ENCODE measurements around the gene KRT76. TPM values are rescaled to one million over a fixed set of nuclear protein-coding genes. Genes with fewer than 3 reads are reported as not detected.

Gene KRT76
- polyA plus RNA-seq, 1 of the 3 experiments (the other 2 are of a cell fraction) = not detected

DNA sequence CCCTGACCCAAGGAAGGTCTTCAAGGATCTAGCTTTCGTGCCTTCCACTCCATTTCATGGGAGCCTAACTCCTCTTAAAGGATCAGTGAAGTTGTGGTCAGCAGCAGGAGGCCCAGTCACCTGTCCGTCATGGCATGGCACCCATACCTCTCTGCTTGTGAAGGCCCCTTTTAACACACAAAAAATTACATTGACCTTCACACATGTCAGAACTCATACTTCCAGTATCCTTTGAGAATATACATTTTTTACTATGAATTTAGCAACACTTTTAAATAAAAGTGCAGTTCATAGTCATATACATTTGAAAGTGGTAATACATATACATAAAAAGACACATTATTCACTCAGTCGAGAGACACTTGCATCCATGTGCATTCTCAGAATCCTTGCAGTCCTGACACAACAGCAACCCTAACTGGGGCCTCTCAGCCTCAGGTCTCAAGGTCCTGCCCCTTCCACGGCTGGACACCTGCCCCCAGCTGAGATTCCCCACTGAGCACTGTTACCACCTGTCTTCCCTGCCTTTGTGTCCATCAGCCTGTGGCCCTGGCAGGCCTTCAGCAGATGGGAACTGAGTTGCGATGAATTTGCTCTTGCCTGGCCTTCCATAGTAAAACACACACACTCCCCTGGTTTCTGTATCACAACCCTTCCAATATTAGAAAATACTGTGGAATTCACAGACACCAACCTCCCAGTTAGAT is 22.5 kb upstream of the KRT76 start:
- Histone ChIP-seq H3K4me2 (no peak overlapping the region), H3K9me3 (no peaks in the 10 kb centered on the region), H3K79me2 (ENCODE audit: insufficient read depth) (no peaks in the 10 kb centered on the region), H3K4me1 (ENCODE audit: control insufficient read depth in 1 of 2, insufficient read depth in 2 of 2, low read depth in 1 of 2, low read length in 1 of 2) (no peaks in the 10 kb centered on the region), H3F3A (replicated peaks; ENCODE audit: insufficient read depth) (peaks cover 3% of the 10 kb centered on the region), H4K20me1 (ENCODE audit: insufficient read depth) (no peaks in the 10 kb centered on the region), H3K36me3 (replicated peaks in 1 of 2; ENCODE audit: control insufficient read depth in 1 of 2, insufficient read depth in 2 of 2, low read length in 1 of 2) (no peaks in the 10 kb centered on the region), H3K9me2 (no peaks in the 10 kb centered on the region), H3K27ac (ENCODE audit: low read depth in 2 of 2, low read length in 1 of 2) (no peak overlapping the region), H3K9ac (no peak overlapping the region), H2AFZ (ENCODE audit: low read depth) (no peak overlapping the region), H3K27me3 (ENCODE audit: insufficient read depth) (peaks cover 8% of the 10 kb centered on the region; the same call in 1 of the 2 replicates), H3K4me3 (ENCODE audit: low read depth in 2 of 2, low read length in 1 of 2) (no peak overlapping the region)
- POLR2A ChIA-PET = no interaction called here
- CTCF ChIA-PET = interaction anchor here (1.4 kb wide), 1 partner anchor 80 kb away, joined by 5 read pairs; no protein-coding TSS in a partner anchor
- TF ChIP-seq RXRA (IDR thresholded peaks at IDR 0.05; ENCODE audit: borderline replicate concordance, low read depth) (no peak), POLR2AphosphoS5 (IDR thresholded peaks at IDR 0.05; ENCODE audit: low read depth, low read length) (no peak), TEAD4 (IDR thresholded peaks at IDR 0.05; ENCODE audit: borderline replicate concordance, insufficient read depth) (no peak), ELF1 (IDR thresholded peaks at IDR 0.05) (no peak), NFIC (IDR thresholded peaks at IDR 0.05; ENCODE audit: borderline replicate concordance) (no peak), FOXM1 (IDR thresholded peaks at IDR 0.05; ENCODE audit: low read depth) (no peak), MEF2A (IDR thresholded peaks at IDR 0.05; ENCODE audit: borderline replicate concordance, low read depth) (no peak), FOXJ3 (CRISPR knock-in tag; IDR thresholded peaks at IDR 0.05) (no peak), TAF1 (IDR thresholded peaks at IDR 0.05; ENCODE audit: borderline replicate concordance, low read depth, low read length) (no peak), EZH2phosphoT487 (IDR thresholded peaks at IDR 0.05; ENCODE audit: borderline replicate concordance, low read depth) (no peak), FOSL2 (IDR thresholded peaks at IDR 0.05; ENCODE audit: borderline replicate concordance, low read depth) (no peak), SMC3 (IDR thresholded peaks at IDR 0.05; ENCODE audit: low read depth, low read length) (no peak), CHD2 (IDR thresholded peaks at IDR 0.05; ENCODE audit: low read length, partially characterized antibody) (no peak)
- TF ChIP-seq, protein P1, sequence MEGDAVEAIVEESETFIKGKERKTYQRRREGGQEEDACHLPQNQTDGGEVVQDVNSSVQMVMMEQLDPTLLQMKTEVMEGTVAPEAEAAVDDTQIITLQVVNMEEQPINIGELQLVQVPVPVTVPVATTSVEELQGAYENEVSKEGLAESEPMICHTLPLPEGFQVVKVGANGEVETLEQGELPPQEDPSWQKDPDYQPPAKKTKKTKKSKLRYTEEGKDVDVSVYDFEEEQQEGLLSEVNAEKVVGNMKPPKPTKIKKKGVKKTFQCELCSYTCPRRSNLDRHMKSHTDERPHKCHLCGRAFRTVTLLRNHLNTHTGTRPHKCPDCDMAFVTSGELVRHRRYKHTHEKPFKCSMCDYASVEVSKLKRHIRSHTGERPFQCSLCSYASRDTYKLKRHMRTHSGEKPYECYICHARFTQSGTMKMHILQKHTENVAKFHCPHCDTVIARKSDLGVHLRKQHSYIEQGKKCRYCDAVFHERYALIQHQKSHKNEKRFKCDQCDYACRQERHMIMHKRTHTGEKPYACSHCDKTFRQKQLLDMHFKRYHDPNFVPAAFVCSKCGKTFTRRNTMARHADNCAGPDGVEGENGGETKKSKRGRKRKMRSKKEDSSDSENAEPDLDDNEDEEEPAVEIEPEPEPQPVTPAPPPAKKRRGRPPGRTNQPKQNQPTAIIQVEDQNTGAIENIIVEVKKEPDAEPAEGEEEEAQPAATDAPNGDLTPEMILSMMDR (IDR thresholded peaks at IDR 0.05) = no peak
- TF ChIP-seq, protein P2, sequence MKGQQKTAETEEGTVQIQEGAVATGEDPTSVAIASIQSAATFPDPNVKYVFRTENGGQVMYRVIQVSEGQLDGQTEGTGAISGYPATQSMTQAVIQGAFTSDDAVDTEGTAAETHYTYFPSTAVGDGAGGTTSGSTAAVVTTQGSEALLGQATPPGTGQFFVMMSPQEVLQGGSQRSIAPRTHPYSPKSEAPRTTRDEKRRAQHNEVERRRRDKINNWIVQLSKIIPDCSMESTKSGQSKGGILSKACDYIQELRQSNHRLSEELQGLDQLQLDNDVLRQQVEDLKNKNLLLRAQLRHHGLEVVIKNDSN (IDR thresholded peaks at IDR 0.05; ENCODE audit: borderline replicate concordance, low read depth) = no peak
- TF ChIP-seq, protein P3, sequence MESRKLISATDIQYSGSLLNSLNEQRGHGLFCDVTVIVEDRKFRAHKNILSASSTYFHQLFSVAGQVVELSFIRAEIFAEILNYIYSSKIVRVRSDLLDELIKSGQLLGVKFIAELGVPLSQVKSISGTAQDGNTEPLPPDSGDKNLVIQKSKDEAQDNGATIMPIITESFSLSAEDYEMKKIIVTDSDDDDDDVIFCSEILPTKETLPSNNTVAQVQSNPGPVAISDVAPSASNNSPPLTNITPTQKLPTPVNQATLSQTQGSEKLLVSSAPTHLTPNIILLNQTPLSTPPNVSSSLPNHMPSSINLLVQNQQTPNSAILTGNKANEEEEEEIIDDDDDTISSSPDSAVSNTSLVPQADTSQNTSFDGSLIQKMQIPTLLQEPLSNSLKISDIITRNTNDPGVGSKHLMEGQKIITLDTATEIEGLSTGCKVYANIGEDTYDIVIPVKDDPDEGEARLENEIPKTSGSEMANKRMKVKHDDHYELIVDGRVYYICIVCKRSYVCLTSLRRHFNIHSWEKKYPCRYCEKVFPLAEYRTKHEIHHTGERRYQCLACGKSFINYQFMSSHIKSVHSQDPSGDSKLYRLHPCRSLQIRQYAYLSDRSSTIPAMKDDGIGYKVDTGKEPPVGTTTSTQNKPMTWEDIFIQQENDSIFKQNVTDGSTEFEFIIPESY (IDR thresholded peaks at IDR 0.05; ENCODE audit: borderline replicate concordance, low read depth) = no peak
- TF ChIP-seq, protein P4, sequence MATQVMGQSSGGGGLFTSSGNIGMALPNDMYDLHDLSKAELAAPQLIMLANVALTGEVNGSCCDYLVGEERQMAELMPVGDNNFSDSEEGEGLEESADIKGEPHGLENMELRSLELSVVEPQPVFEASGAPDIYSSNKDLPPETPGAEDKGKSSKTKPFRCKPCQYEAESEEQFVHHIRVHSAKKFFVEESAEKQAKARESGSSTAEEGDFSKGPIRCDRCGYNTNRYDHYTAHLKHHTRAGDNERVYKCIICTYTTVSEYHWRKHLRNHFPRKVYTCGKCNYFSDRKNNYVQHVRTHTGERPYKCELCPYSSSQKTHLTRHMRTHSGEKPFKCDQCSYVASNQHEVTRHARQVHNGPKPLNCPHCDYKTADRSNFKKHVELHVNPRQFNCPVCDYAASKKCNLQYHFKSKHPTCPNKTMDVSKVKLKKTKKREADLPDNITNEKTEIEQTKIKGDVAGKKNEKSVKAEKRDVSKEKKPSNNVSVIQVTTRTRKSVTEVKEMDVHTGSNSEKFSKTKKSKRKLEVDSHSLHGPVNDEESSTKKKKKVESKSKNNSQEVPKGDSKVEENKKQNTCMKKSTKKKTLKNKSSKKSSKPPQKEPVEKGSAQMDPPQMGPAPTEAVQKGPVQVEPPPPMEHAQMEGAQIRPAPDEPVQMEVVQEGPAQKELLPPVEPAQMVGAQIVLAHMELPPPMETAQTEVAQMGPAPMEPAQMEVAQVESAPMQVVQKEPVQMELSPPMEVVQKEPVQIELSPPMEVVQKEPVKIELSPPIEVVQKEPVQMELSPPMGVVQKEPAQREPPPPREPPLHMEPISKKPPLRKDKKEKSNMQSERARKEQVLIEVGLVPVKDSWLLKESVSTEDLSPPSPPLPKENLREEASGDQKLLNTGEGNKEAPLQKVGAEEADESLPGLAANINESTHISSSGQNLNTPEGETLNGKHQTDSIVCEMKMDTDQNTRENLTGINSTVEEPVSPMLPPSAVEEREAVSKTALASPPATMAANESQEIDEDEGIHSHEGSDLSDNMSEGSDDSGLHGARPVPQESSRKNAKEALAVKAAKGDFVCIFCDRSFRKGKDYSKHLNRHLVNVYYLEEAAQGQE (IDR thresholded peaks at IDR 0.05; ENCODE audit: low read depth, low read length) = no peak
- 31% methylated on average over 5 of the region's 5 CpGs for WGBS (ENCODE audit: low lambda C conversion rate)
- DNase-seq = no peak

Measured in SK-N-SH (cell line).